HEK293T (cell line): ENCODE results near the gene EXOC3L4.

Experiments
- CTCF ChIA-PET: fragments of 350-600 bp; formaldehyde crosslinking; extraction: SDS; loops from one replicate; lab custom pipeline; 2021; ENCODE audit warnings: antibody characterized with exemption, inconsistent platforms; lab: Yijun Ruan, JAX
- POLR2A ChIA-PET: fragments of 350-600 bp; formaldehyde crosslinking; extraction: SDS; loops from one replicate; lab custom pipeline; 2020; ENCODE audit warnings: antibody characterized with exemption, inconsistent platforms; lab: Yijun Ruan, JAX
- DNase-seq: peaks from one replicate; pipeline ENCODE4 v3.0.0; 2012; ENCODE audit warnings: mixed read lengths; ENCODE audit errors: extremely low spot score
- ARNT ChIP-seq: fragments of 450-650 bp; IDR thresholded peaks from 2 replicates; pipeline ENCODE4 v1.6.1; 2017; ENCODE audit warnings: mild to moderate bottlenecking
- BHLHE40 ChIP-seq: fragments of 450-650 bp; IDR thresholded peaks from 2 replicates; pipeline ENCODE4 v1.6.1; 2016; ENCODE audit warnings: mild to moderate bottlenecking, moderate library complexity, borderline replicate concordance
- CTBP1 ChIP-seq: fragments of 450-650 bp; IDR thresholded peaks from 2 replicates; pipeline ENCODE4 v1.6.1; 2016; ENCODE audit warnings: borderline replicate concordance
- ELF4 ChIP-seq: fragments of 450-650 bp; IDR thresholded peaks from 2 replicates; pipeline ENCODE4 v1.6.1; 2017; ENCODE audit warnings: antibody characterized with exemption
- FOXA1 ChIP-seq: fragments of 450-650 bp; IDR thresholded peaks from 2 replicates; pipeline ENCODE4 v1.6.1; 2016; ENCODE audit warnings: mild to moderate bottlenecking
- FOXK2 ChIP-seq: fragments of 450-650 bp; IDR thresholded peaks from 2 replicates; pipeline ENCODE4 v1.6.1; 2016; ENCODE audit warnings: mild to moderate bottlenecking
- FOXM1 ChIP-seq: fragments of 450-650 bp; IDR thresholded peaks from 2 replicates; pipeline ENCODE4 v1.6.1; 2017; ENCODE audit warnings: mild to moderate bottlenecking, borderline replicate concordance
- HDGF ChIP-seq: fragments of 450-650 bp; IDR thresholded peaks from 2 replicates; pipeline ENCODE4 v1.6.1; 2017; ENCODE audit warnings: antibody characterized with exemption, borderline replicate concordance
- L3MBTL2 ChIP-seq: fragments of 450-650 bp; conservative IDR thresholded peaks from 2 replicates; pipeline ENCODE4 v1.6.1; 2016; ENCODE audit warnings: mild to moderate bottlenecking
- LEF1 ChIP-seq: fragments of 450-650 bp; IDR thresholded peaks from 2 replicates; pipeline ENCODE4 v1.6.1; 2017; ENCODE audit warnings: mild to moderate bottlenecking, borderline replicate concordance
- NFRKB ChIP-seq: fragments of 450-650 bp; IDR thresholded peaks from 2 replicates; pipeline ENCODE4 v1.6.1; 2016; ENCODE audit warnings: mild to moderate bottlenecking, moderate library complexity
- PKNOX1 ChIP-seq: fragments of 450-650 bp; IDR thresholded peaks from 2 replicates; pipeline ENCODE4 v1.6.1; 2016
- SP1 ChIP-seq: fragments of 450-650 bp; IDR thresholded peaks from 2 replicates; pipeline ENCODE4 v1.6.1; 2017
- SUZ12 ChIP-seq: fragments of 450-650 bp; IDR thresholded peaks from 2 replicates; pipeline ENCODE4 v1.6.1; 2016; ENCODE audit warnings: mild to moderate bottlenecking
- TARDBP ChIP-seq: fragments of 450-650 bp; IDR thresholded peaks from 2 replicates; pipeline ENCODE4 v1.6.1; 2016
- ZNF384 ChIP-seq: fragments of 450-650 bp; IDR thresholded peaks from 2 replicates; pipeline ENCODE4 v1.6.1; 2016

EXOC3L4 gene

GRCh38 chr14:103107941-103108748, 13.6 kb downstream of the EXOC3L4 start:
- TF ChIP-seq ELF4 (no peak), SUZ12 (no peak), BHLHE40 (no peak), LEF1 (no peak), TARDBP (no peak), ARNT (no peak), FOXK2 (no peak)
- DNase-seq = no peak
- POLR2A ChIA-PET = interaction anchor here (1.9 kb wide), 1 partner anchor 226 kb away, joined by 4 read pairs; the partner anchor contains the start of gene EIF5
- CTCF ChIA-PET = no interaction called here

DNA sequence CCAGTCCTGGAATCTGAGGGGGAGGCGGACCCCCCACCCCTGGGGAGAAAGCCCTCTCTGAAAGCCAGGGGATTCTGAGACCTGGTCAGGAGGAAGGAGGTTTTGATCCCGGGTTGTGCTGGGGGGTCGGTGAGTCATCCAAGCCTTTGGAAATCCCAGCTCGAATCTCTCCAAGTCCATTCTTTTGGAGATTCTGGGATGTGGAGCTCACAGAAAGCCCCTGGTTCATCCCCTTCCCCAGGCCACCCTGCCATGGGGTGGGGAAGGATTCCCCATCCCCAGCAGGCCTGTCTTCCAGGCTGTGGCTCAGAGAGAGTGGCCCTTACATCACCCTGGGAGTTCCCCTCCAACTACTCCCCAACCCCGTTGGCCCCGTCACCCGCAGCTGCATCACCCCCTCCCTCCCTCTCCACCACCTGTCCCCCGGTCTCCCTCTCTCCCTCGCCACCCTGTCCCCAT, 14.3 kb downstream of the EXOC3L4 start:
- TF ChIP-seq LEF1 = no peak
- TF ChIP-seq FOXA1 = no peak
- no peak for TF ChIP-seq ELF4
- TF ChIP-seq PKNOX1 = no peak
- POLR2A ChIA-PET = interaction anchor here (1.9 kb wide), 1 partner anchor 225 kb away, joined by 4 read pairs; the partner anchor contains the start of gene EIF5
- DNase-seq = no peak
- CTCF ChIA-PET = no interaction called here

DNA sequence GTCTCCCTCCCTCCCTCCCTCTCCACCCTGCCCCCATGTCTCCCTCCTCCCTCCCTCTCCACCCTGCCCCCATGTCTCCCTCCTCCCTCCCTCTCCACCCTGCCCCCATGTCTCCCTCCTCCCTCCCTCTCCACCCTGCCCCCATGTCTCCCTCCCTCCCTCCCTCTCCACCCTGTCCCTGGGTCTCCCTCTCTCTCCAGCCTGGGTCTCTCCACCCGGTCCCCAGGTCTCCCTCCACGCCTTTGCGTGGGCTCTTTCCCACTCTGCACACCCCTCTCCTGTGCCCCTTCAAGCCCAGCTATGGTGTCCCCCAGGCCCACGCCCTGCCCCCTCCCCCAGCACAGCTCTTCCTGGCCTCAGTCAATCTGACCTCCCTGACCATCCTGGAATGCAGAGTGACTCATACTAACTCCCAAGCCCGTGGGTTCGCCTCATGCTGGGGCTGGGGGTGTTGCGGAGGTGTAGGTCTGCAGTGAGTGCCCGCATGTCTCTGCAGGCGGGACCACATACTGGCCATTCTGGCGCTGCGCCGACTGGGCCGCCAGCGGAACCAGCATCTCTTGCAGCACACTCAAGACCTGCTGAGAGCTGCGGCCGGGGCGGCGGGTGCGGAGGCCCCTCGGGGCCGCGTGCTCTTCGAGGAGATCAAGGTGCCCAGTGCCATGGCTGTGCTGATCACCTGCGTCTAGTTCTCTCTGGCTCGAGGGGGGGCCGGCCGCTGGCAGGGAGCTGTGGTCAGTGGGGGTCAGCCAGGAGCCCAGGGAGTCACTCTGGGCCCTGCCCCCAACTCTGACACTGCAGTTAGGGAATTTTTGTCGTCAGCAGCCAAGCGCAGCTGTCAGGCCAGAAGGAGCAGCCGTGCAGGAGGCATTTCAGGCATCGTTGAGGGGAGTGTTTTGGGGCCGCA, 15.3 kb downstream of the EXOC3L4 start:
- ChIA-PET CTCF (interaction anchor here (1.3 kb wide), 1 partner anchor 182 kb away, joined by 3 read pairs; no protein-coding TSS in a partner anchor), POLR2A (interaction anchor here (1.9 kb wide), 1 partner anchor 224 kb away, joined by 4 read pairs; the partner anchor contains the start of gene EIF5)
- DNase-seq = no peak
- TF ChIP-seq NFRKB (no peak), SP1 (no peak), FOXK2 (no peak), TARDBP (no peak), CTBP1 (no peak), ELF4 (no peak), PKNOX1 (no peak), SUZ12 (no peak), BHLHE40 (no peak), LEF1 (no peak), ZNF384 (no peak)

GRCh38 chr14:103110681-103111231, 16.2 kb downstream of the EXOC3L4 start:
- ChIA-PET CTCF (interaction anchor here (1.3 kb wide), 1 partner anchor 181 kb away, joined by 3 read pairs; no protein-coding TSS in a partner anchor), POLR2A (no interaction called here)
- no peak for DNase-seq
- no peak for TF ChIP-seq BHLHE40
- no peak for TF ChIP-seq NFRKB
- TF ChIP-seq FOXM1 = no peak
- TF ChIP-seq FOXK2 = no peak
- no peak for TF ChIP-seq ARNT
- TF ChIP-seq ELF4 = no peak
- TF ChIP-seq SUZ12 = no peak
- no peak for TF ChIP-seq FOXA1
- no peak for TF ChIP-seq L3MBTL2
- TF ChIP-seq TARDBP = no peak

GRCh38 chr14:103111232-103111868, 16.8 kb downstream of the EXOC3L4 start:
- no peak for DNase-seq
- CTCF ChIA-PET = interaction anchor here (1.3 kb wide), 1 partner anchor 180 kb away, joined by 3 read pairs; no protein-coding TSS in a partner anchor
- POLR2A ChIA-PET = no interaction called here

More at GRCh38 chr14:103111232-103111868, 16.8 kb downstream of the EXOC3L4 start:
- TF ChIP-seq FOXA1 = no peak
- TF ChIP-seq ZNF384 = no peak
- no peak for TF ChIP-seq SUZ12
- no peak for TF ChIP-seq L3MBTL2
- no peak for TF ChIP-seq CTBP1
- no peak for TF ChIP-seq LEF1
- no peak for TF ChIP-seq BHLHE40
- TF ChIP-seq TARDBP = no peak
- no peak for TF ChIP-seq FOXM1
- TF ChIP-seq ELF4 = no peak
- TF ChIP-seq FOXK2 = no peak
- no peak for TF ChIP-seq NFRKB
- no peak for TF ChIP-seq ARNT
- TF ChIP-seq SP1 = no peak
- no peak for TF ChIP-seq HDGF
- no peak for TF ChIP-seq PKNOX1
